GM21619 (cell line): ENCODE measurements around the gene ADAM19.

Source experiments
- ATAC-seq: cut with Tn5 transposase; IDR thresholded peaks from one replicate; pipeline ENCODE4 v1.9.1; 2021; ENCODE audit not compliant: unreplicated experiment

ADAM19 gene

GRCh38 chr5:157544623-157544989, 31.0 kb downstream of the ADAM19 start:
- ATAC-seq, result no peak

- ATAC-seq, result no peak
Measured at GRCh38 chr5:157543825-157544622, 31.6 kb downstream of the ADAM19 start.

- no peak for ATAC-seq
Measured at GRCh38 chr5:157542282-157543000, 33.1 kb downstream of the ADAM19 start.

GRCh38 chr5:157541447-157542118, 34.0 kb downstream of the ADAM19 start:
- no peak for ATAC-seq

GRCh38 chr5:157540707-157541446, 34.7 kb downstream of the ADAM19 start:
- ATAC-seq, result peak; percentile 96

- peak; percentile 4 for ATAC-seq
Measured at GRCh38 chr5:157540124-157540523, 35.5 kb downstream of the ADAM19 start.

GRCh38 chr5:157539503-157540022, 36.0 kb downstream of the ADAM19 start:
- ATAC-seq, result no peak

- no peak for ATAC-seq
Measured at GRCh38 chr5:157538311-157538710, 37.3 kb downstream of the ADAM19 start.

- ATAC-seq, result no peak
Measured at GRCh38 chr5:157535042-157535865, 40.3 kb downstream of the ADAM19 start.

- no peak for ATAC-seq
Measured at GRCh38 chr5:157533011-157533481, 42.5 kb downstream of the ADAM19 start.

GRCh38 chr5:157532022-157532421, 43.6 kb downstream of the ADAM19 start:
- no peak for ATAC-seq

GRCh38 chr5:157530226-157530972, 45.2 kb downstream of the ADAM19 start:
- no peak for ATAC-seq

GRCh38 chr5:157529002-157529401, 46.6 kb downstream of the ADAM19 start:
- no peak for ATAC-seq

- no peak for ATAC-seq
Measured at GRCh38 chr5:157528036-157528632, 47.4 kb downstream of the ADAM19 start.

- no peak for ATAC-seq
Measured at GRCh38 chr5:157524887-157525286, 50.7 kb downstream of the ADAM19 start.

- no peak for ATAC-seq
Measured at GRCh38 chr5:157523976-157524375, 51.6 kb downstream of the ADAM19 start.

- no peak for ATAC-seq
Measured at GRCh38 chr5:157521704-157522029, 53.9 kb downstream of the ADAM19 start.

GRCh38 chr5:157520911-157521703, 54.5 kb downstream of the ADAM19 start:
- ATAC-seq, result no peak
